Keratinocyte (primary cell): Measurements from ENCODE around the gene NR3C2. TPM values are rescaled to one million over a fixed set of nuclear protein-coding genes. Genes with fewer than 3 reads are reported as not detected.

ENCODE experiments used
- DNase-seq: peaks from one replicate; pipeline ENCODE4 v3.0.0-alpha.2; 2011; ENCODE audit warnings: low read depth, missing footprints, low spot score
- FAIRE-seq: peaks from 2 replicates; lab custom pipeline; 2011; peaks lifted over from hg19 to GRCh38; lab: Jason Lieb, UNC
- H2AFZ ChIP-seq: 2 replicates; pipeline ENCODE4 v1.6.0; 2012; ENCODE audit warnings: low read length, control low read depth, inconsistent platforms; ENCODE audit not compliant: control insufficient read depth
- H3K27ac ChIP-seq: 2 replicates; pipeline ENCODE4 v1.5.1; 2011; ENCODE audit warnings: low read length; ENCODE audit not compliant: control insufficient read depth, insufficient read depth
- H3K27me3 ChIP-seq: 3 replicates; pipeline ENCODE4 v1.6.0; 2011; ENCODE audit warnings: low read length; ENCODE audit not compliant: control insufficient read depth, insufficient read depth; ENCODE audit errors: extremely low read depth
- H3K36me3 ChIP-seq, 2 experiments: 2 replicates in 1 of 2; 3 replicates in 1 of 2; pipeline ENCODE4 v1.5.1; 2011; ENCODE audit warnings: low read length in 2 of 2, mild to moderate bottlenecking in 1 of 2; ENCODE audit not compliant: control insufficient read depth in 2 of 2, insufficient read depth in 2 of 2; ENCODE audit errors: extremely low read depth in 1 of 2
- H3K4me1 ChIP-seq: 3 replicates; pipeline ENCODE4 v1.5.1; 2011; ENCODE audit warnings: low read length; ENCODE audit not compliant: control insufficient read depth, insufficient read depth; ENCODE audit errors: extremely low read depth
- H3K4me2 ChIP-seq: 3 replicates; pipeline ENCODE4 v1.6.0; 2011; ENCODE audit warnings: low read depth, low read length; ENCODE audit not compliant: control insufficient read depth, insufficient read depth; ENCODE audit errors: extremely low read depth
- H3K4me3 ChIP-seq, 3 experiments: fragments of 200-600 bp in 1 of 3; sonication (generic) in 1 of 3; 2 replicates in 2 of 3; 3 replicates in 1 of 3; pipeline ENCODE4 v1.5.1; 2011 to 2016; ENCODE audit warnings: low read length in 3 of 3, mild to moderate bottlenecking in 3 of 3, control low read depth in 2 of 3, inconsistent platforms in 1 of 3, low read depth in 1 of 3, mixed read lengths in 1 of 3, mixed run types in 1 of 3, moderate library complexity in 1 of 3; ENCODE audit not compliant: control insufficient read depth in 2 of 3, insufficient read depth in 2 of 3; ENCODE audit errors: extremely low read depth in 1 of 3
- H3K79me2 ChIP-seq: 2 replicates; pipeline ENCODE4 v1.6.0; 2012; ENCODE audit warnings: low read length; ENCODE audit not compliant: control insufficient read depth, insufficient read depth
- H3K9ac ChIP-seq: 3 replicates; pipeline ENCODE4 v1.6.0; 2011; ENCODE audit warnings: low read length; ENCODE audit not compliant: control insufficient read depth, insufficient read depth; ENCODE audit errors: extremely low read depth
- H3K9me1 ChIP-seq: 3 replicates; pipeline ENCODE4 v1.6.0; 2011; ENCODE audit warnings: low read length; ENCODE audit not compliant: control insufficient read depth, insufficient read depth; ENCODE audit errors: extremely low read depth
- H3K9me3 ChIP-seq: 2 replicates; pipeline ENCODE4 v1.5.1; 2012; ENCODE audit warnings: low read depth, low read length; ENCODE audit not compliant: control insufficient read depth
- H4K20me1 ChIP-seq: 3 replicates; pipeline ENCODE4 v1.6.0; 2011; ENCODE audit warnings: low read length; ENCODE audit not compliant: control insufficient read depth, insufficient read depth; ENCODE audit errors: extremely low read depth
- CTCF ChIP-seq, 3 experiments: IDR thresholded peaks in 1 of 3; conservative IDR thresholded peaks in 1 of 3; optimal IDR thresholded peaks in 1 of 3; 2 replicates in 2 of 3; 3 replicates in 1 of 3; pipeline versions ENCODE3 to v1.5.1; 2011; ENCODE audit warnings: low read length in 3 of 3, mild to moderate bottlenecking in 3 of 3, moderate library complexity in 2 of 3, control low read depth in 1 of 3, inconsistent platforms in 1 of 3; ENCODE audit not compliant: insufficient read depth in 2 of 3; ENCODE audit errors: extremely low read depth in 1 of 3
- EZH2 ChIP-seq: IDR thresholded peaks from one replicate; pipeline ENCODE4 v1.6.1; 2012; ENCODE audit warnings: inconsistent platforms, mild to moderate bottlenecking, low read length, moderate library complexity
- dilution Hi-C: fragments of 300-500 bp; cut with MboI; formaldehyde crosslinking; loops from one replicate; pipeline ENCODE4 v1.7.0; 2020; ENCODE audit warnings: low sequenced_read_pairs; ENCODE audit not compliant: extremely low pct_ligation_motif_present
- polyA plus RNA-seq, 5 experiments: library from polyadenylated mRNA; depleted of rRNA in 3 of 5; stranded (reverse) in 3 of 5; stranded (forward) in 1 of 5; unstranded in 1 of 5; fragments of >200 nt; gene quantifications; 1 replicate in 1 of 5; 2 replicates in 3 of 5; 3 replicates in 1 of 5; pipeline versions ENCODE4 v1.2.1 to v1.2.3, GENCODE V29; 2011 to 2012; ENCODE audit warnings: missing spikeins in 2 of 5, low read depth in 1 of 5, low replicate concordance in 1 of 5

Gene NR3C2
- polyA plus RNA-seq, 1 donor (not counting 4 experiments of a cell fraction or from before 2014, with no cell fraction given), result 1.5 TPM

GRCh38 chr4:148073349-148073748, 368.9 kb downstream of the NR3C2 start:
- peaks cover 5 to 13% of the 10 kb centered on the region in 2 experiments for H3K36me3 ChIP-seq
- no peaks in the 10 kb centered on the region for H3K9me1 ChIP-seq
- H3K27ac ChIP-seq, result no peak overlapping the region

GRCh38 chr4:148072789-148073188, 369.4 kb downstream of the NR3C2 start:
- Histone ChIP-seq H2AFZ (no peak overlapping the region), H3K9me1 (no peaks in the 10 kb centered on the region), H3K36me3 (peaks cover 5 to 13% of the 10 kb centered on the region in 2 experiments), H3K79me2 (no peaks in the 10 kb centered on the region), H3K9ac (no peak overlapping the region), H3K27me3 (no peaks in the 10 kb centered on the region), H3K9me3 (no peaks in the 10 kb centered on the region), H4K20me1 (peaks cover 3% of the 10 kb centered on the region), H3K4me1 (no peaks in the 10 kb centered on the region), H3K27ac (no peak overlapping the region), H3K4me2 (no peak overlapping the region), H3K4me3 (no peak overlapping the region)
- no peak for TF ChIP-seq EZH2
- TF ChIP-seq CTCF (optimal IDR thresholded peaks at IDR 0.05 in 1 of 3, IDR thresholded peaks at IDR 0.05 in 1 of 3, conservative IDR thresholded peaks at IDR 0.05 in 1 of 3; ENCODE audit: extremely low read depth in 1 of 3, insufficient read depth in 2 of 3, low read length in 3 of 3), result no peak
- FAIRE-seq (no peak), DNase-seq (no peak)
- dilution Hi-C loops, result no loop called here

More at GRCh38 chr4:148073349-148073748, 368.9 kb downstream of the NR3C2 start:
- H4K20me1 ChIP-seq, result peaks cover 3% of the 10 kb centered on the region
- dilution Hi-C loops, result no loop called here
- H3K4me3 ChIP-seq, result no peak overlapping the region
- no peak overlapping the region for H2AFZ ChIP-seq
- no peak overlapping the region for H3K4me2 ChIP-seq
- no peaks in the 10 kb centered on the region for H3K27me3 ChIP-seq
- no peak for FAIRE-seq
- TF ChIP-seq CTCF (optimal IDR thresholded peaks at IDR 0.05 in 1 of 3, IDR thresholded peaks at IDR 0.05 in 1 of 3, conservative IDR thresholded peaks at IDR 0.05 in 1 of 3; ENCODE audit: extremely low read depth in 1 of 3, insufficient read depth in 2 of 3, low read length in 3 of 3) (no peak), EZH2 (no peak)
- H3K79me2 ChIP-seq, result no peaks in the 10 kb centered on the region
- no peak overlapping the region for H3K9ac ChIP-seq
- no peaks in the 10 kb centered on the region for H3K9me3 ChIP-seq
- H3K4me1 ChIP-seq, result no peaks in the 10 kb centered on the region
- DNase-seq, result no peak
